ENCODE measurements around the gene MAGEC1. TPM values are rescaled to one million over a fixed set of nuclear protein-coding genes. Genes with fewer than 3 reads are reported as not detected.
A peak's percentile ranks its signal among the peaks of the same experiment; 100 is the strongest.
"Not testable (repeated sequence)": the region's sequence is repeated elsewhere in the genome, so short reads cannot be mapped to it uniquely, and the experiment has no call there.

Gene MAGEC1
- polyA plus RNA-seq, 1 of the 3 experiments (the other 2 are of a cell fraction) = 22.2 TPM

GRCh38 chrX:141857479-141857878 is 46.2 kb upstream of the MAGEC1 start:
- no peak for DNase-seq
- H3K4me1 ChIP-seq (ENCODE audit: control insufficient read depth in 1 of 2, insufficient read depth in 2 of 2, low read depth in 1 of 2, low read length in 1 of 2) = no peaks in the 10 kb centered on the region
- H2AFZ ChIP-seq (ENCODE audit: low read depth) = no peak overlapping the region
- no peak overlapping the region for H3K4me2 ChIP-seq
- no peak for TF ChIP-seq IRF3 (IDR thresholded peaks at IDR 0.05; ENCODE audit: low read depth, low read length)
- TF ChIP-seq CHD2 (IDR thresholded peaks at IDR 0.05; ENCODE audit: low read length, partially characterized antibody) = no peak
- no peak for TF ChIP-seq RAD21 (IDR thresholded peaks at IDR 0.05; ENCODE audit: low read length)
- no peak for TF ChIP-seq POLR2AphosphoS5 (IDR thresholded peaks at IDR 0.05; ENCODE audit: low read depth, low read length)
- no peak for TF ChIP-seq PBX3 (IDR thresholded peaks at IDR 0.05)
- TF ChIP-seq MEF2A (IDR thresholded peaks at IDR 0.05; ENCODE audit: borderline replicate concordance, low read depth) = no peak
- no peak for TF ChIP-seq SIN3A (IDR thresholded peaks at IDR 0.05; ENCODE audit: borderline replicate concordance, low read depth, low read length)
- TF ChIP-seq GABPA (IDR thresholded peaks at IDR 0.05; ENCODE audit: low read depth) = no peak
- no peak for TF ChIP-seq ELF1 (IDR thresholded peaks at IDR 0.05)
- TF ChIP-seq USF1 (IDR thresholded peaks at IDR 0.05; ENCODE audit: borderline replicate concordance, low read depth) = no peak
- no peaks in the 10 kb centered on the region for H4K20me1 ChIP-seq (ENCODE audit: insufficient read depth)
- no peak overlapping the region for H3K4me3 ChIP-seq (ENCODE audit: low read depth in 2 of 2, low read length in 1 of 2)
- H3K9me3 ChIP-seq = no peaks in the 10 kb centered on the region
- H3F3A ChIP-seq (replicated peaks; ENCODE audit: insufficient read depth) = no peaks in the 10 kb centered on the region
- POLR2A ChIA-PET = no interaction called here
- CTCF ChIA-PET = no interaction called here
- H3K27me3 ChIP-seq (ENCODE audit: insufficient read depth) = no peaks in the 10 kb centered on the region
- no peaks in the 10 kb centered on the region for H3K9me2 ChIP-seq
- no peaks in the 10 kb centered on the region for H3K79me2 ChIP-seq (ENCODE audit: insufficient read depth)
- no peak overlapping the region for H3K9ac ChIP-seq
- no peak overlapping the region for H3K27ac ChIP-seq (ENCODE audit: low read depth in 2 of 2, low read length in 1 of 2)
- no peaks in the 10 kb centered on the region for H3K36me3 ChIP-seq (replicated peaks in 1 of 2; ENCODE audit: control insufficient read depth in 1 of 2, insufficient read depth in 2 of 2, low read length in 1 of 2)
- 3% methylated on average over 3 of the region's 3 CpGs for WGBS (ENCODE audit: low lambda C conversion rate)

GRCh38 chrX:141879616-141880015 is 24.1 kb upstream of the MAGEC1 start:
- no peak overlapping the region for H3K4me2 ChIP-seq
- no peak overlapping the region for H2AFZ ChIP-seq (ENCODE audit: low read depth)
- ChIA-PET POLR2A (no interaction called here), CTCF (no interaction called here)
- no peak overlapping the region for H3K9ac ChIP-seq
- no peaks in the 10 kb centered on the region for H3K79me2 ChIP-seq (ENCODE audit: insufficient read depth)
- DNase-seq = no peak
- H3K4me1 ChIP-seq (ENCODE audit: control insufficient read depth in 1 of 2, insufficient read depth in 2 of 2, low read depth in 1 of 2, low read length in 1 of 2) = no peaks in the 10 kb centered on the region
- WGBS (ENCODE audit: low lambda C conversion rate) = 6% methylated on average over 5 of the region's 5 CpGs
- no peak for TF ChIP-seq POLR2AphosphoS5 (IDR thresholded peaks at IDR 0.05; ENCODE audit: low read depth, low read length)
- no peak for TF ChIP-seq TAF1 (IDR thresholded peaks at IDR 0.05; ENCODE audit: borderline replicate concordance, low read depth, low read length)
- TF ChIP-seq CTCF (IDR thresholded peaks at IDR 0.05) = peak; percentile 22; the same call in 1 of the 2 replicates
- TF ChIP-seq RAD21 (IDR thresholded peaks at IDR 0.05; ENCODE audit: low read length) = peak; percentile 33; the same call in 1 of the 2 replicates
- H3K9me2 ChIP-seq = no peaks in the 10 kb centered on the region
- no peaks in the 10 kb centered on the region for H3F3A ChIP-seq (replicated peaks; ENCODE audit: insufficient read depth)
- H3K27me3 ChIP-seq (ENCODE audit: insufficient read depth) = no peaks in the 10 kb centered on the region; the same call in 1 of the 2 replicates
- H4K20me1 ChIP-seq (ENCODE audit: insufficient read depth) = no peaks in the 10 kb centered on the region
- H3K36me3 ChIP-seq (replicated peaks in 1 of 2; ENCODE audit: control insufficient read depth in 1 of 2, insufficient read depth in 2 of 2, low read length in 1 of 2) = no peaks in the 10 kb centered on the region
- H3K4me3 ChIP-seq (ENCODE audit: low read depth in 2 of 2, low read length in 1 of 2) = no peak overlapping the region
- H3K27ac ChIP-seq (ENCODE audit: low read depth in 2 of 2, low read length in 1 of 2) = no peak overlapping the region
- no peaks in the 10 kb centered on the region for H3K9me3 ChIP-seq

- H3K9me3 ChIP-seq; DNase-seq; H3K27ac ChIP-seq (ENCODE audit: low read depth in 2 of 2, low read length in 1 of 2); H4K20me1 ChIP-seq (ENCODE audit: insufficient read depth); H2AFZ ChIP-seq (ENCODE audit: low read depth); H3F3A ChIP-seq (replicated peaks; ENCODE audit: insufficient read depth); H3K4me3 ChIP-seq (ENCODE audit: low read depth in 2 of 2, low read length in 1 of 2); CTCF ChIA-PET; H3K4me2 ChIP-seq; H3K79me2 ChIP-seq (ENCODE audit: insufficient read depth); H3K36me3 ChIP-seq (replicated peaks in 1 of 2; ENCODE audit: control insufficient read depth in 1 of 2, insufficient read depth in 2 of 2, low read length in 1 of 2); H3K4me1 ChIP-seq (ENCODE audit: control insufficient read depth in 1 of 2, insufficient read depth in 2 of 2, low read depth in 1 of 2, low read length in 1 of 2); POLR2A ChIA-PET; H3K9ac ChIP-seq; H3K27me3 ChIP-seq (ENCODE audit: insufficient read depth); H3K9me2 ChIP-seq: not testable (repeated sequence)
- 0% methylated on average over 4 of the region's 5 CpGs for WGBS (ENCODE audit: low lambda C conversion rate)
Measured at GRCh38 chrX:141888811-141889210, 14.9 kb upstream of the MAGEC1 start.

Data from SK-N-SH (cell line).